ENCODE measurements around the gene DPH3. TPM values are rescaled to one million over a fixed set of nuclear protein-coding genes. Genes with fewer than 3 reads are reported as not detected.

The DPH3 gene
- total and polyA plus RNA-seq, 10 of the 15 experiments (the other 5 are each of a cell fraction or from before 2014, with no cell fraction given): 10.8 to 71.8 (median 23.4) TPM

DNA sequence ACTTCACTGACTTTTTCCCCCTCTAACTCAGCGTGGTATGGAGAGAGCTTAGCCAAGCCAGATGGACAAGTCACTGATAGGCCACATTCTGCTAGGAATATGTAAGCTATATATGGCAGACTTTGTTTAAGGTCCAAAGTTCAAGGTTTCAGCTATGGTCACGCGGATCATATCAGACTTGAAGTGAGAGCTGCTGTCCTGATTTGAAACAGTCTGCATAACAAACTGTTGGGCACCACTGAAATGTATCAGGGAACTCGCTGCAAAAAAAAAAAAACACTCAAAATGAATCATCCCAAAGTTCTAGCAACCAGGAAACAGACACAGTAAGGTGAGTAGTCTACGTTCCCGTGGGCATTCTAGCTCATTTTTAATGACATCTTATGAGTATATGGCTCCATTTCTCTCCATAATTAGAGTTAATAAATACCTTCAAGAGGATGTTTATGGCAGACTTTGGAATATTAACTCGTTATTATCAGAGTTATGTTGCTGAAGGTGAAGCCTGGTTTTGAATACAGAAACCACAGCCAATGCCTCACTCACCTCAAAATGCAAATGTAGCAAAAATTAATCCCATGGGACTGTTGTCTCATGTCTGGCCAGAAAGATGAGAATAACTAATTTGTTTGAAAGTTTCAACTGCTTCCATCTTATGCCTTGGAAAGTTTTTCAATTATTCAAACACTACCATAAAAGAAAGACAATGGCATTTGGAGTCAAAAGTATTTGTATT, 12.3 kb downstream of the DPH3 start (continued):
- TF ChIP-seq CHD1 (IDR thresholded peaks at IDR 0.05; ENCODE audit: low read depth, low read length): no peak

DNA sequence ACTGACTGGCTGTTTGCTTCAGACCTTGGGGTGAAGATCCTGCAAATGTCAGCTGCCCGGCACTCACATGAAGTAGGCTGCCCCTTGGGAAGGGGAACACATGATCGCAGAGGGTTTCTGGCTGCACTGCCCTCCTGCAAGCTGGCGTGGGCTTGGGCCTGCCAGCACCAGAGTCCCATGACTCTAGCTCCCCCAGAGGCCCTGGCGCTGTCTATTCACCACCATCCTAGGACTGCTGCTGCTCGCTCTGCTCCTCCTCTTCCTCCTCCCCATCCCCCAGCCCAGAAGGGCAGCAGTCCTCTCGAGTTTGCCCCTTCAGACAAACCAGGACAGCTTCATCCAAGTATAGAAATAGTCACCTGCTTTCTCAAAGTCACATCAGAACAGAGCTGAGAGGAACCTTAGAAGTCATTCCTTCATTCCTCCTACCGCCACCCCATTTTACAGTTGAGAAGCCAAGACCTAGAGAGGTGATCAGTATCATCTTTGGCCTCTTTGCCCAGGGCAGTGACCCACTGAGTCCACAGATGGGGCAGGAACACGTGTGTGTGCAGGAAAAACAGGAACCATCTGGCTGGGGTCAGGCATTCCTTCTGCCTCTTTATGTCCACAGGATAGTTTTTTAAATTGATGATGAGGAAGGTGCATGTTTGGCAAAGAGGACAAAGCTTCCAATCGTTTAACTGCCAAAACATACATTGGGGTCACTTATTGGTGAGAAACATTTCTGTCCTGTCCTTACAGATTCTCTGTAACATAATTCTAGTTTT, 13.2 kb downstream of the DPH3 start:
- intact Hi-C loops (cut with micrococcal nuclease; ENCODE audit: unreplicated experiment) (no loop called here), in situ Hi-C loops (cut with MboI) (no loop called here)
- TF ChIP-seq POLR2A (IDR thresholded peaks at IDR 0.05; ENCODE audit: low read depth, low read length): no peak
- no peak for TF ChIP-seq ZNF592 (IDR thresholded peaks at IDR 0.05)
- TF ChIP-seq USF2 (IDR thresholded peaks at IDR 0.05; ENCODE audit: borderline replicate concordance, low read depth, low read length): no peak
- TF ChIP-seq ESRRA (IDR thresholded peaks at IDR 0.05; ENCODE audit: low read length): no peak
- no peak overlapping the region for H3K4me3 ChIP-seq
- RAD21 ChIA-PET (ENCODE audit: unreplicated experiment): interaction anchor here (0.7 to 1.4 kb wide), 8 partner anchors 8 to 455 kb away, joined by 3 to 8 read pairs (median 4); partner anchors contain the start of genes DPH3 and OXNAD1
- H3K9ac ChIP-seq (ENCODE audit: control insufficient read depth, insufficient read depth, low read length): no peak overlapping the region
- no peaks in the 10 kb centered on the region for H3K79me2 ChIP-seq (ENCODE audit: control insufficient read depth, insufficient read depth, low read length)
- no peaks in the 10 kb centered on the region for H3K9me3 ChIP-seq (replicated peaks; ENCODE audit: control insufficient read depth, insufficient read depth, low read length)
- no peak overlapping the region for H3K27ac ChIP-seq (ENCODE audit: control insufficient read depth, insufficient read depth)
- no peak for DNase-seq (ENCODE audit: low read depth, low spot score)
- 65% methylated on average over 9 of the region's 9 CpGs for WGBS (ENCODE audit: insufficient coverage, insufficient replicate concordance, low lambda C conversion rate, missing lambda C conversion rate)
- CTCF ChIA-PET: interaction anchor here (0.6 to 2.8 kb wide), 6 partner anchors 13 to 1923 kb away, joined by 3 to 22 read pairs (median 7); partner anchors contain the start of genes DPH3 and OXNAD1
- SMC1A ChIA-PET (ENCODE audit: uncharacterized antibody, unreplicated experiment): interaction anchor here (0.9 to 5.7 kb wide), 7 partner anchors 8 to 444 kb away, joined by 3 to 43 read pairs (median 3); partner anchors contain the start of genes DPH3 and OXNAD1
- no TSS peak for BruUV-seq (replicated peaks)
- no peak overlapping the region; the same call in 1 of the 2 replicates for H3K4me2 ChIP-seq (ENCODE audit: control insufficient read depth, insufficient read depth)
- no peaks in the 10 kb centered on the region for H3K36me3 ChIP-seq (ENCODE audit: control insufficient read depth in 2 of 2, insufficient read depth in 2 of 2, low read length in 1 of 2)
- H3K4me1 ChIP-seq (ENCODE audit: control insufficient read depth, insufficient read depth, low read length): peaks cover 14% of the 10 kb centered on the region
- no peak overlapping the region for H2AFZ ChIP-seq (ENCODE audit: control insufficient read depth, low read depth, low read length)
- no peak for ATAC-seq
- FAIRE-seq: no peak
- H3K27me3 ChIP-seq (replicated peaks in 1 of 2; ENCODE audit: control insufficient read depth in 2 of 2, insufficient read depth in 2 of 2, low read length in 1 of 2): no peaks in the 10 kb centered on the region
- no peaks in the 10 kb centered on the region for H4K20me1 ChIP-seq (ENCODE audit: control insufficient read depth, insufficient read depth)
- POLR2A ChIA-PET: interaction anchor here (0.6 to 1.3 kb wide), 4 partner anchors 13 to 1046 kb away, joined by 3 to 15 read pairs (median 4); partner anchors contain the start of genes DPH3 and OXNAD1

All from GM12878 (cell line).